ENCODE measurements around the gene FEN1. TPM values are rescaled to one million over a fixed set of nuclear protein-coding genes. Genes with fewer than 3 reads are reported as not detected.

FEN1 gene
- total RNA-seq, 1 donor from 2014 or later, result 23.9 TPM

GRCh38 chr11:61836193-61836592 is 43.5 kb downstream of the FEN1 start:
- Mint-ChIP-seq H3K36me3 (ENCODE audit: low read depth) (peaks cover 1% of the 10 kb centered on the region), H3K27ac (no peak overlapping the region), H3K4me1 (peaks cover 30% of the 10 kb centered on the region), H3K9me3 (no peaks in the 10 kb centered on the region), H3K27me3 (no peaks in the 10 kb centered on the region), H3K4me3 (no peak overlapping the region)
- TF ChIP-seq CTCF (IDR thresholded peaks at IDR 0.05), result no peak
- no peak for DNase-seq
- no peak for ATAC-seq (ENCODE audit: low read depth)
- POLR2A ChIA-PET, result interaction anchor here (3.3 kb wide), 1 partner anchor 20 kb away, joined by 41 read pairs; the partner anchor contains the start of gene FADS1
- intact Hi-C loops (cut with micrococcal nuclease), result no loop called here
- CTCF ChIA-PET, result interaction anchor here (0.6 to 0.7 kb wide), 2 partner anchors 246 to 271 kb away, joined by 3 read pairs; no protein-coding TSS in a partner anchor

- H3K27me3 Mint-ChIP-seq, result no peaks in the 10 kb centered on the region
- no peak for TF ChIP-seq CTCF (IDR thresholded peaks at IDR 0.05)
- DNase-seq (no peak), ATAC-seq (ENCODE audit: low read depth) (no peak)
- intact Hi-C loops (cut with micrococcal nuclease), result no loop called here
- no peaks in the 10 kb centered on the region for H3K9me3 Mint-ChIP-seq
- no peak overlapping the region for H3K27ac Mint-ChIP-seq
- no peak overlapping the region for H3K4me3 Mint-ChIP-seq
- ChIA-PET CTCF (no interaction called here), POLR2A (interaction anchor here (0.5 kb wide), 1 partner anchor 585 kb away, joined by 8 read pairs; no protein-coding TSS in a partner anchor)
- peaks cover 30% of the 10 kb centered on the region for H3K4me1 Mint-ChIP-seq
- H3K36me3 Mint-ChIP-seq (ENCODE audit: low read depth), result peaks cover 1% of the 10 kb centered on the region
Measured at GRCh38 chr11:61837411-61838005, 44.8 kb downstream of the FEN1 start.

DNA sequence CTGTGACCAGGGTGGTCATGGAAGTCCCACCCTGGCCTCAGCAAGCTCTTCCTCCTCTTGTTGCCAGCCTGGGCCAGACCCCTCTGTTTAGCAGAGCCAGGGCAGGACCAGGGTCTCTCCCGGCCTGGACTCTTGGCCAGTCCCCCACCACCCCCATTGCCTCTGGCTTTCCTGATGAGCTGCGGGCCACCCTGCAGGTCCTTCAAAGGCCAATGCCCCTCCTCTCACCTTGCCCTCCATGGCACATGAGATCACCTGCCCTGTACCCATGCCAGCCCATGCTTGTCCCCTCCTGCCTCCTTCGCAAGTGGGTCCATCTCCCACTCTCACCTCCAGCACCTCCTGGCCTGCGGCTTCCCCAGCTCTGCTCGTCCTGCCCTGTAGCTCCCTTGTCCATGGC is 45.8 kb downstream of the FEN1 start:
- ChIA-PET CTCF (no interaction called here), POLR2A (interaction anchor here (0.6 kb wide), 1 partner anchor 10 kb away, joined by 3 read pairs; the partner anchor contains the start of gene FADS2)

DNA sequence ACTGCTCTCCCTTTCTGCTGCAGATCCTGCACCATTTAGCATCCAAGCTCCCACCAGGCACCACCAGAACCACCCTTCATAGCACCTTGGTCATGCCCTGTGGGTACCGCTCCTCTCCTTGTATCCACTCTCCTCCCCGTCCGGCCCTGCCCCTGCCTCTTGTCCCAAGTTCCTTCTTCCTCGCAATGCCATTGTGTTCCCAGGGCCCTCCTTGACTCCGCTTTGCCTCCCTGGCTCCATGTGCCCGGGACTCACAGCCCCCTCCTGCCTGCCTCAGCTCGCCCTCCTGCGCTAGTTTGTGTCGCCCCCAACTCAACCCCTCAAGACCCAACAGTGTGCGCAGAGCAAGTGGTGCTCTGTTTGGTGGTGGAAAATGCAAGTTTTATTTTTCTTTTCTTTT is 46.2 kb downstream of the FEN1 start:
- peaks cover 1% of the 10 kb centered on the region for H3K36me3 Mint-ChIP-seq (ENCODE audit: low read depth)
- no peak for TF ChIP-seq CTCF (IDR thresholded peaks at IDR 0.05)

More for the DNA sequence above, 45.8 kb downstream of the FEN1 start:
- DNase-seq (no peak), ATAC-seq (ENCODE audit: low read depth) (no peak)
- no peak overlapping the region for H3K4me3 Mint-ChIP-seq
- peaks cover 1% of the 10 kb centered on the region for H3K36me3 Mint-ChIP-seq (ENCODE audit: low read depth)
- H3K9me3 Mint-ChIP-seq, result no peaks in the 10 kb centered on the region
- no peak overlapping the region for H3K27ac Mint-ChIP-seq
- intact Hi-C loops (cut with micrococcal nuclease), result no loop called here
- no peak for TF ChIP-seq CTCF (IDR thresholded peaks at IDR 0.05)
- H3K4me1 Mint-ChIP-seq, result peaks cover 25% of the 10 kb centered on the region
- no peaks in the 10 kb centered on the region for H3K27me3 Mint-ChIP-seq

DNA sequence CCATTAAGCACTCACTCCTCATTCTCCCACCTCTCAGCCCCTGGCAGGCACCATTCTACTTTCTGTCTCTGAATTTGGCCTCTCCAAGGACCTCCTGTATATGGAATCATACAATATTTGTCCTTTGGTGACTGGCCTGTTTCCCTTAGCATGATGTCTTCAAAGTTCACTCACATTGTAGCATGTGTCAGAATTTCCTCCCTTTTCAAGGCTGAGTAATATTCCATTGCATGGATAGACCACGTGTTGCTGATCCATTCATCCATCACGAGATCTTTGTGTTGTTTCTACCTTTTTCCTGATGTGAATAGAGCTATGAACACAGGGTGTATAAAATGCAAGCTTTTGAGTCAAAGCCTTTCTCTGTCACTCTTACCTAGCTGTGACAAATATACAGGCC is 47.0 kb downstream of the FEN1 start:
- CTCF ChIA-PET, result interaction anchor here (1.1 to 1.6 kb wide), 2 partner anchors 59 to 242 kb away, joined by 3 to 4 read pairs; no protein-coding TSS in a partner anchor
- intact Hi-C loops (cut with micrococcal nuclease), result no loop called here
- Mint-ChIP-seq H3K4me3 (no peak overlapping the region), H3K27ac (no peak overlapping the region), H3K36me3 (ENCODE audit: low read depth) (peaks cover 1% of the 10 kb centered on the region), H3K27me3 (no peaks in the 10 kb centered on the region), H3K9me3 (no peaks in the 10 kb centered on the region), H3K4me1 (peaks cover 12% of the 10 kb centered on the region)
- DNase-seq (no peak), ATAC-seq (ENCODE audit: low read depth) (no peak)
- POLR2A ChIA-PET, result no interaction called here
- TF ChIP-seq CTCF (IDR thresholded peaks at IDR 0.05), result no peak

More for the DNA sequence above, 46.2 kb downstream of the FEN1 start:
- no peak for DNase-seq
- Mint-ChIP-seq H3K27me3 (no peaks in the 10 kb centered on the region), H3K27ac (no peak overlapping the region), H3K9me3 (no peaks in the 10 kb centered on the region), H3K4me1 (peaks cover 21% of the 10 kb centered on the region), H3K4me3 (no peak overlapping the region)
- ChIA-PET CTCF (no interaction called here), POLR2A (interaction anchor here (0.6 kb wide), 1 partner anchor 11 kb away, joined by 3 read pairs; the partner anchor contains the start of gene FADS2)
- intact Hi-C loops (cut with micrococcal nuclease), result no loop called here
- ATAC-seq (ENCODE audit: low read depth), result no peak
